ENCODE results near the gene RHBDL1. TPM values are rescaled to one million over a fixed set of nuclear protein-coding genes. Genes with fewer than 3 reads are reported as not detected.

Gene RHBDL1
- total and polyA plus RNA-seq, 2 experiments from 2014 or later: 2.6 to 12.9 TPM

DNA sequence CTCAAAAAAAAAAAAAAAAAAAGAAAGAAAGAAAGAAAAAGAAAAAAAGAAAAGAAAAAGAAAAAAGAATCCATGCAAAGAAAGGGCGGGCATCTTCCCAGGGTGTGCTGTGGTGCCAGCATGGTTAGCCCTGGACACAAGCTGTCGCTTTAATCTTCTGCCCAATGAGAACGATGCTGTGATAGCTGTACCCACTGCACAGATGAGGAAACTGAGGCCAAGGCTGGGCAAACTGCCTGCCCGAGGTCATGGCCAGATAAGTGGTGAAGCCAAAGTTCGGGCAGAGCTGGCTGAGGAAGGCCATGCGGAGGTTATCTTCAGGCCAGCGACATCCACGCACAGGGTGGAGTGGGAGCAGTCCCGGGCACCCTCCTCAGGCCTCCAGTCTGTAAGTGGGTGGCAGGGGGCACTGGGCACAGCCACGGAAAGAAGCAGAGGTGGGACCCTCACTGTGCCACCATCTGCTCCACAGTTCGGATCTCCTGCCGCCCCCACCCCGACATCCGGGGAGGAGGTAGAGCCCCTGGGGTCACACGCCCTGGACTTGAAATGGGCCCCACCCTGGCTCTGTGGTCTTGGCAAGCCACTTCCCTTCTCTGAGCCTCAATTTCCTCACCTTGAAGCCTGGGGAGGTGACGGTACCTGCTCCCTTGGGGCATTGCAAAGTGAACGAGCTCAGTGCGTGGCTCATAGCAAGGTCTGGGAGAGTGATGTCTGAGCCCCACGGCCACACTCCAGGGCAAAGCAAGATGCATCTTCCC lies 23.6 kb downstream of the RHBDL1 start:
- Histone ChIP-seq H3K27ac (no peak overlapping the region), H3K4me1 (ENCODE audit: low read depth) (peaks cover 3% of the 10 kb centered on the region), H3K9me3 (ENCODE audit: low read depth) (no peaks in the 10 kb centered on the region), H3K36me3 (no peaks in the 10 kb centered on the region), H3K27me3 (peaks cover 100% of the 10 kb centered on the region), H3K4me3 (no peak overlapping the region)
- no peak for TF ChIP-seq CTCF (IDR thresholded peaks at IDR 0.05; ENCODE audit: low read depth, low read length)
- DNase-seq (ENCODE audit: low read depth in 1 of 2, low spot score in 1 of 2): no peak

DNA sequence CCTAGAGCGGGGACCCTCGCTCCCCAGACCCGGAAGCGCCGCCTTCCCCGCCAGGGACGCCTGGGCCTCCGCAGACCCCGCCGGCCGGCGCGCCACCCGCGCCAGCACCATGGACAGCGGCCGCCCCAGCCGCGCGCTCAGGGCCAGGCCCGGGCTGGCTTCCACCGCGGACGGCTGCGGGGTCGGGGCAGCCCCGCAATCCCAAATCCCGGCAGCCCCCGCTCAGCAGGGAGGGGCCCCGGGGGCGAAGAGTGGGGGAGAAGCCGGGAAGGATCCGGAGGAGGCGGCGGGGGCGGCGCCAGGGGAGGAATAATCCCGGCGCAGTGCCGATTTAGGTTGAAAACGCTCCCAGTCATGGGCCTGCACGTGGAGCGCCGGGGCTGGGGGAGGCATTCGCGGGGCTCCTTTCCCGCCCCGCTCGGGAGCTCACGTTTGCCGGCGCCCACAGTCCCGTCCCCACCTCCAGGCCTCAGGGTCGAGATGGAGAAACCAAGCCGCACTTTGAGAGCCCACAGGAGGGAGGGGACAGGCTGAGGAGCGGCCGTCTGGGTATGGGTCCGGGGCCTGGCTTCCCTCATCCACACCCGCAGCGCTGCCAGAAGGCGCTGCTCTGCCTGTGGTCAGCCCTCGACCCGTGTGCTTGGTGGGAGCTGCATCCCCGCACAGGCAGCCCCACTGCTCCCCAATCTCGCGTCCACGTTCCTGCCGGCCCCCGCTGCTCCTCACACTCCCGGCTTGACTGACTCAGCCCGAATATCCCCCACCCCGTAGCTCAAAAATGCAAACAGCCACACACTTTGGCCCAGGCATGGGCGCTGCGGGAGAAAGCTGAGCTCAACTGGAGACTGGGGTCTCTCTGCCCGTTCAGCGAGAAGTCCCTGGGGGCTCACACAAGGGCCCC lies 25.5 kb downstream of the RHBDL1 start:
- Histone ChIP-seq H3K27me3 (peaks cover 99% of the 10 kb centered on the region), H3K9me3 (ENCODE audit: low read depth) (no peaks in the 10 kb centered on the region), H3K36me3 (no peaks in the 10 kb centered on the region), H3K4me3 (no peak overlapping the region), H3K4me1 (ENCODE audit: low read depth) (no peaks in the 10 kb centered on the region), H3K27ac (no peak overlapping the region)
- no peak for TF ChIP-seq CTCF (IDR thresholded peaks at IDR 0.05; ENCODE audit: low read depth, low read length)
- DNase-seq (ENCODE audit: low read depth in 1 of 2, low spot score in 1 of 2): peak in 1 of 2 donors; percentile 79

DNA sequence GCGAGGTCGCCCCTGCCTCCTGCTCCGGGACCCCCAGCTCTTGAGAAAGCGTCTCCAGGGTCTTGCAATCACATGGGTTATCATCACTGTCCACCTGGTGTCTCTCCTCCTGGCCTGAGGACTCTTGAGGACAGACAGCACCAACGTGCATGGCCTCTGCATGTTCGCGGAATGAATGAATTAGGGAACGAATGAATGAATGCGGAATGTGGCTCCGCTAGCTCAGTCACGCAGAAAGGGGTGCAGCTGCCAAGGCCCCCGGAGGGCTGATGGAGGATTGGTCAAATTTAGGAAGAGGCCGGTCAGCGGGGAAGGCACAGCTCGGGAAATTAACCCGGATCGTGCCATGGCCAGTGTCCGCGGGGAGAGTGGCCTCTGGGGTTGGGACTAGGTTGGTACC lies 26.9 kb downstream of the RHBDL1 start:
- Histone ChIP-seq H3K9me3 (ENCODE audit: low read depth) (no peaks in the 10 kb centered on the region), H3K4me1 (ENCODE audit: low read depth) (no peaks in the 10 kb centered on the region), H3K36me3 (no peaks in the 10 kb centered on the region), H3K27me3 (peaks cover 99% of the 10 kb centered on the region), H3K27ac (no peak overlapping the region), H3K4me3 (no peak overlapping the region)
- TF ChIP-seq CTCF (IDR thresholded peaks at IDR 0.05; ENCODE audit: low read depth, low read length): no peak
- no peak for DNase-seq (ENCODE audit: low read depth in 1 of 2, low spot score in 1 of 2)

DNA sequence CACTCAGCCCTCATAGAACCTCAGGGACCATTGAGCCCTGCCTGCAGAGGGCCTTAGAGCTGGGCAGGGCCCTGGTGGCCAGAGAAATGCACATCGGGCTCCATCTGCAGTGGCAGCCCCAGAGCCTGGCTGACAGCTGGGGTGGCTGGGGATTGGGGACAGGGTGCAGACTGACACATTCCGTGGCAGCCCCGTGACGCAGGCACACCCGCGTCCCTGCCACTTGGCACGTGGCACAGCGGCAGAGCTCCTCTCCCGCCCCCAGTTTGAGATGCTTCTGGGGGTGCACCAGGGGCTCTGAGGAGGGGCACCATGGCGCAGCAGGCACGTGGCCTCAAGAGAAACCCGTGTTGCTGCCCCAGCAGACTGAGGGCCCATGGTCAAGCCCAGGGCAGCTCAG lies 27.9 kb downstream of the RHBDL1 start:
- no peak overlapping the region for H3K4me3 ChIP-seq
- no peak for DNase-seq (ENCODE audit: low read depth in 1 of 2, low spot score in 1 of 2)
- H3K9me3 ChIP-seq (ENCODE audit: low read depth): no peaks in the 10 kb centered on the region
- H3K27me3 ChIP-seq: peaks cover 99% of the 10 kb centered on the region
- H3K4me1 ChIP-seq (ENCODE audit: low read depth): no peaks in the 10 kb centered on the region
- H3K36me3 ChIP-seq: no peaks in the 10 kb centered on the region
- H3K27ac ChIP-seq: no peak overlapping the region
- TF ChIP-seq CTCF (IDR thresholded peaks at IDR 0.05; ENCODE audit: low read depth, low read length): no peak

- Histone ChIP-seq H3K4me1 (ENCODE audit: low read depth) (no peaks in the 10 kb centered on the region), H3K27me3 (peaks cover 99% of the 10 kb centered on the region), H3K27ac (no peak overlapping the region), H3K4me3 (no peak overlapping the region), H3K36me3 (no peaks in the 10 kb centered on the region), H3K9me3 (ENCODE audit: low read depth) (no peaks in the 10 kb centered on the region)
- TF ChIP-seq CTCF (IDR thresholded peaks at IDR 0.05; ENCODE audit: low read depth, low read length): no peak
- no peak for DNase-seq (ENCODE audit: low read depth in 1 of 2, low spot score in 1 of 2)
Measured at GRCh38 chr16:704047-704446, 28.6 kb downstream of the RHBDL1 start.

Data from cardiac muscle cell (in vitro differentiated cells and primary cell).